Transverse colon (tissue), 3 donors: ENCODE data around the gene TTC23.

Experiments
- POLR2A ChIP-seq: fragments of 450-650 bp; IDR thresholded peaks from one replicate; pipeline ENCODE4 v1.6.1; 2016; ENCODE audit warnings: antibody characterized with exemption, mild to moderate bottlenecking, moderate library complexity
- TF ChIP-seq, protein P1 (sequence below), 5 experiments: fragments of 200-600 bp in 3 of 5; fragments of 450-650 bp in 2 of 5; sonication (generic) in 3 of 5; IDR thresholded peaks; 1 replicate in 2 of 5; 2 replicates in 3 of 5; pipeline ENCODE4 v1.5.1; 2016 to 2017; ENCODE audit warnings: antibody characterized with exemption in 5 of 5, inconsistent platforms in 3 of 5, mild to moderate bottlenecking in 2 of 5, moderate library complexity in 1 of 5

DNA sequence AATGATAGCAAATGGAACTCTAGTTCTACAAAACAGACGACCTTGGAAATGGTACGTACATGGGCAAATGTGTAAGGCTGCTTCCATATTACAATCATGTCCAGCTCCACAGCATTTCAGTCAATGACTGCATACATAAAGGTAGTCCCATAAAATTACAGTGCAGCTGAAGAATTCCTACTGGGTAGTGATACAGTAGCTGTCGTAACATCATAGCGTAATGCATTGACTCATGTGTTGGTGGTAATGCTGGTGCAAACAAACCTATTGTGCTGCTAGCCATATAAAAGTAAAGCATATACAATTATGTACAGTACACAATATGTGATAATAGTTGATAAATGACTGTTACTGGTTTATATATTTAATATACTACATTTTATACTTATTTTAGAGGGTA lies 18.5 kb downstream of the TTC23 start:
- TF ChIP-seq, protein P1, sequence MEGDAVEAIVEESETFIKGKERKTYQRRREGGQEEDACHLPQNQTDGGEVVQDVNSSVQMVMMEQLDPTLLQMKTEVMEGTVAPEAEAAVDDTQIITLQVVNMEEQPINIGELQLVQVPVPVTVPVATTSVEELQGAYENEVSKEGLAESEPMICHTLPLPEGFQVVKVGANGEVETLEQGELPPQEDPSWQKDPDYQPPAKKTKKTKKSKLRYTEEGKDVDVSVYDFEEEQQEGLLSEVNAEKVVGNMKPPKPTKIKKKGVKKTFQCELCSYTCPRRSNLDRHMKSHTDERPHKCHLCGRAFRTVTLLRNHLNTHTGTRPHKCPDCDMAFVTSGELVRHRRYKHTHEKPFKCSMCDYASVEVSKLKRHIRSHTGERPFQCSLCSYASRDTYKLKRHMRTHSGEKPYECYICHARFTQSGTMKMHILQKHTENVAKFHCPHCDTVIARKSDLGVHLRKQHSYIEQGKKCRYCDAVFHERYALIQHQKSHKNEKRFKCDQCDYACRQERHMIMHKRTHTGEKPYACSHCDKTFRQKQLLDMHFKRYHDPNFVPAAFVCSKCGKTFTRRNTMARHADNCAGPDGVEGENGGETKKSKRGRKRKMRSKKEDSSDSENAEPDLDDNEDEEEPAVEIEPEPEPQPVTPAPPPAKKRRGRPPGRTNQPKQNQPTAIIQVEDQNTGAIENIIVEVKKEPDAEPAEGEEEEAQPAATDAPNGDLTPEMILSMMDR (IDR thresholded peaks at IDR 0.05): no peak
- TF ChIP-seq POLR2A: no peak
